Left renal cortex interstitium (tissue), 4 donors: Measurements from ENCODE around the gene CMSS1. TPM values are rescaled to one million over a fixed set of nuclear protein-coding genes. Genes with fewer than 3 reads are reported as not detected.
A peak's percentile ranks its signal among the peaks of the same experiment; 100 is the strongest.
"Not testable (repeated sequence)": the region's sequence is repeated elsewhere in the genome, so short reads cannot be mapped to it uniquely, and the experiment has no call there.

Experiments
- DNase-seq, 4 donors: peaks; one replicate each; pipeline ENCODE4 v3.0.0-alpha.2; 2013; ENCODE audit warnings: low read depth in 4 of 4, low spot score in 2 of 4, missing footprints in 1 of 4
- polyA plus RNA-seq, 4 donors: library from polyadenylated mRNA; unstranded; fragments of 120-200 nt; gene quantifications; one replicate each; pipeline ENCODE4 v1.2.1, GENCODE V29; 2013; ENCODE audit not compliant: insufficient read length in 4 of 4

CMSS1 gene
- polyA plus RNA-seq, 4 donors, result 40.5 to 48.1 (median 44.9) TPM

GRCh38 chr3:100042166-100042981 lies 224.7 kb downstream of the CMSS1 start:
- DNase-seq, result no peak

GRCh38 chr3:100043271-100043670 lies 225.6 kb downstream of the CMSS1 start:
- no peak for DNase-seq

GRCh38 chr3:100044369-100044768 lies 226.7 kb downstream of the CMSS1 start:
- no peak for DNase-seq

- DNase-seq, result peak in 1 of 4 donors; percentile 35
Measured at GRCh38 chr3:100045696-100046095, 228.0 kb downstream of the CMSS1 start.

- no peak for DNase-seq
Measured at GRCh38 chr3:100046986-100047385, 229.3 kb downstream of the CMSS1 start.

- no peak for DNase-seq
Measured at GRCh38 chr3:100047455-100048141, 229.9 kb downstream of the CMSS1 start.

- no peak for DNase-seq
Measured at GRCh38 chr3:100048248-100048647, 230.6 kb downstream of the CMSS1 start.

GRCh38 chr3:100051513-100051912 lies 233.9 kb downstream of the CMSS1 start:
- not testable (repeated sequence) for DNase-seq

GRCh38 chr3:100053951-100054620 lies 236.4 kb downstream of the CMSS1 start:
- DNase-seq, result no peak

GRCh38 chr3:100057716-100058575 lies 240.3 kb downstream of the CMSS1 start:
- DNase-seq, result no peak

- DNase-seq, result no peak
Measured at GRCh38 chr3:100059472-100059871, 241.8 kb downstream of the CMSS1 start.

GRCh38 chr3:100060685-100061484 lies 243.2 kb downstream of the CMSS1 start:
- no peak for DNase-seq

GRCh38 chr3:100062665-100063064 lies 245.0 kb downstream of the CMSS1 start:
- no peak for DNase-seq

GRCh38 chr3:100063929-100064461 lies 246.3 kb downstream of the CMSS1 start:
- DNase-seq, result no peak

GRCh38 chr3:100067589-100067988 lies 249.9 kb downstream of the CMSS1 start:
- no peak for DNase-seq

GRCh38 chr3:100068826-100069225 lies 251.2 kb downstream of the CMSS1 start:
- peak in 3 of 4 donors; percentile 50 to 75 (median 53) for DNase-seq

GRCh38 chr3:100069472-100069871 lies 251.8 kb downstream of the CMSS1 start:
- no peak for DNase-seq

- no peak for DNase-seq
Measured at GRCh38 chr3:100072326-100073048, 254.8 kb downstream of the CMSS1 start.
